HG03442 (cell line): Measurements from ENCODE around the gene FIBIN.
"Not testable (repeated sequence)": the region's sequence is repeated elsewhere in the genome, so short reads cannot be mapped to it uniquely, and the experiment has no call there.

Source experiments
- ATAC-seq: cut with Tn5 transposase; IDR thresholded peaks from one replicate; pipeline ENCODE4 v1.9.1; 2021; ENCODE audit warnings: mild to moderate bottlenecking, moderate library complexity; ENCODE audit not compliant: unreplicated experiment

Gene FIBIN

GRCh38 chr11:26976389-26976788 lies 17.5 kb upstream of the FIBIN start:
- ATAC-seq: no peak

- ATAC-seq: not testable (repeated sequence)
Observed at GRCh38 chr11:26977209-26977608, 16.7 kb upstream of the FIBIN start.

- ATAC-seq: no peak
Observed at GRCh38 chr11:26983645-26984044, 10.3 kb upstream of the FIBIN start.

GRCh38 chr11:26985470-26985869 lies 8.4 kb upstream of the FIBIN start:
- no peak for ATAC-seq

GRCh38 chr11:26985943-26986342 lies 8.0 kb upstream of the FIBIN start:
- no peak for ATAC-seq

- no peak for ATAC-seq
Observed at GRCh38 chr11:26987272-26987671, 6.6 kb upstream of the FIBIN start.

GRCh38 chr11:26987731-26988130 lies 6.2 kb upstream of the FIBIN start:
- ATAC-seq: no peak

GRCh38 chr11:26992031-26992541 lies 1.8 kb upstream of the FIBIN start:
- ATAC-seq: no peak

GRCh38 chr11:26994631-26995095 lies 751 bp downstream of the FIBIN start:
- ATAC-seq: no peak

GRCh38 chr11:26995701-26996460 lies 2.0 kb downstream of the FIBIN start:
- no peak for ATAC-seq

GRCh38 chr11:26997378-26997777 lies 3.5 kb downstream of the FIBIN start:
- no peak for ATAC-seq

GRCh38 chr11:27001136-27001730 lies 7.3 kb downstream of the FIBIN start:
- not testable (repeated sequence) for ATAC-seq

- no peak for ATAC-seq
Observed at GRCh38 chr11:27002431-27002830, 8.5 kb downstream of the FIBIN start.

GRCh38 chr11:27002838-27003237 lies 8.9 kb downstream of the FIBIN start:
- no peak for ATAC-seq

- no peak for ATAC-seq
Observed at GRCh38 chr11:27004103-27004502, 10.2 kb downstream of the FIBIN start.

- ATAC-seq: no peak
Observed at GRCh38 chr11:27008811-27009535, 15.1 kb downstream of the FIBIN start.

- ATAC-seq: no peak
Observed at GRCh38 chr11:27011560-27012233, 17.8 kb downstream of the FIBIN start.

GRCh38 chr11:27012234-27012921 lies 18.5 kb downstream of the FIBIN start:
- no peak for ATAC-seq

GRCh38 chr11:27013781-27014361 lies 20.0 kb downstream of the FIBIN start:
- no peak for ATAC-seq

GRCh38 chr11:27018902-27019529 lies 25.1 kb downstream of the FIBIN start:
- no peak for ATAC-seq
